HFFc6 (cell line): ENCODE results near the gene BCL2. TPM values are rescaled to one million over a fixed set of nuclear protein-coding genes. Genes with fewer than 3 reads are reported as not detected.
"Not testable (repeated sequence)": the region's sequence is repeated elsewhere in the genome, so short reads cannot be mapped to it uniquely, and the experiment has no call there.

Experiments used
- DNase-seq: peaks from one replicate; pipeline ENCODE4 v3.0.0-alpha.2; 2018
- H3K27ac Mint-ChIP-seq: 2 replicates; pipeline ENCODE4 v1.8.0; 2020; ENCODE audit warnings: mild to moderate bottlenecking, mixed read lengths
- H3K27me3 Mint-ChIP-seq: 2 replicates; pipeline ENCODE4 v1.8.0; 2021; ENCODE audit warnings: mild to moderate bottlenecking, moderate library complexity, mixed read lengths; ENCODE audit not compliant: insufficient read depth
- H3K36me3 Mint-ChIP-seq: 2 replicates; pipeline ENCODE4 v1.8.0; 2021; ENCODE audit warnings: low read depth, mixed read lengths
- H3K4me1 Mint-ChIP-seq: 2 replicates; pipeline ENCODE4 v1.8.0; 2020; ENCODE audit warnings: low read depth, mixed read lengths
- H3K4me3 Mint-ChIP-seq: 2 replicates; pipeline ENCODE4 v1.8.0; 2020; ENCODE audit warnings: mild to moderate bottlenecking, moderate library complexity, mixed read lengths
- H3K9me3 Mint-ChIP-seq: 2 replicates; pipeline ENCODE4 v1.8.0; 2020; ENCODE audit warnings: mild to moderate bottlenecking, mixed read lengths
- CTCF ChIP-seq: fragments of 200-600 bp; sonication (generic); IDR thresholded peaks from 2 replicates; pipeline ENCODE4 v1.5.0; 2021; ENCODE audit warnings: antibody characterized with exemption, mild to moderate bottlenecking
- total RNA-seq, 6 experiments: library from RNA; stranded (reverse); fragmentation: NEBNext Ultra II Directional; extraction: Animal tissue kit (Norgen Biotek cat#: 25700); gene quantifications; 2 replicates in 1 of 6; 3 replicates in 5 of 6; pipeline ENCODE4 v1.2.3, GENCODE V29; 2021

BCL2 gene
- total RNA-seq, 6 experiments from 2014 or later: 0.17 to 1.1 (median 0.95) TPM

- no peaks in the 10 kb centered on the region for H3K9me3 Mint-ChIP-seq
- no peak for DNase-seq
- H3K4me1 Mint-ChIP-seq: no peaks in the 10 kb centered on the region
- H3K27me3 Mint-ChIP-seq: no peaks in the 10 kb centered on the region; the same call in none of the 2 replicates
- H3K36me3 Mint-ChIP-seq: no peaks in the 10 kb centered on the region
- TF ChIP-seq CTCF: no peak
- H3K27ac Mint-ChIP-seq: no peak overlapping the region
- no peak overlapping the region for H3K4me3 Mint-ChIP-seq
Measured at GRCh38 chr18:63192885-63193349, 126.7 kb downstream of the BCL2 start.

- no peak for DNase-seq
- Mint-ChIP-seq H3K4me3 (no peak overlapping the region), H3K9me3 (no peaks in the 10 kb centered on the region), H3K27ac (no peak overlapping the region), H3K27me3 (no peaks in the 10 kb centered on the region; the same call in none of the 2 replicates), H3K36me3 (no peaks in the 10 kb centered on the region), H3K4me1 (no peaks in the 10 kb centered on the region)
- TF ChIP-seq CTCF: no peak
Measured at GRCh38 chr18:63192126-63192884, 127.3 kb downstream of the BCL2 start.

GRCh38 chr18:63191413-63191812 is 128.2 kb downstream of the BCL2 start:
- H3K27ac Mint-ChIP-seq: no peak overlapping the region
- no peaks in the 10 kb centered on the region for H3K4me1 Mint-ChIP-seq
- TF ChIP-seq CTCF: no peak
- H3K27me3 Mint-ChIP-seq: no peaks in the 10 kb centered on the region; the same call in none of the 2 replicates
- H3K36me3 Mint-ChIP-seq: no peaks in the 10 kb centered on the region
- no peak for DNase-seq
- no peak overlapping the region for H3K4me3 Mint-ChIP-seq
- H3K9me3 Mint-ChIP-seq: no peaks in the 10 kb centered on the region

- not testable (repeated sequence) for DNase-seq
Measured at GRCh38 chr18:63190838-63191237, 128.7 kb downstream of the BCL2 start.

GRCh38 chr18:63189817-63190216 is 129.8 kb downstream of the BCL2 start:
- H3K27ac Mint-ChIP-seq: no peak overlapping the region
- H3K36me3 Mint-ChIP-seq: no peaks in the 10 kb centered on the region
- H3K9me3 Mint-ChIP-seq: no peaks in the 10 kb centered on the region
- H3K27me3 Mint-ChIP-seq: no peaks in the 10 kb centered on the region; the same call in none of the 2 replicates
- no peak for TF ChIP-seq CTCF
- no peaks in the 10 kb centered on the region for H3K4me1 Mint-ChIP-seq
- no peak overlapping the region for H3K4me3 Mint-ChIP-seq
- no peak for DNase-seq

More at GRCh38 chr18:63190838-63191237, 128.7 kb downstream of the BCL2 start:
- H3K27ac Mint-ChIP-seq, H3K36me3 Mint-ChIP-seq, H3K4me3 Mint-ChIP-seq, H3K4me1 Mint-ChIP-seq, H3K27me3 Mint-ChIP-seq, H3K9me3 Mint-ChIP-seq: not testable (repeated sequence)

- no peak for DNase-seq
- no peaks in the 10 kb centered on the region for H3K4me1 Mint-ChIP-seq
- no peaks in the 10 kb centered on the region for H3K9me3 Mint-ChIP-seq
- H3K27ac Mint-ChIP-seq: no peak overlapping the region
- H3K36me3 Mint-ChIP-seq: no peaks in the 10 kb centered on the region
- H3K4me3 Mint-ChIP-seq: no peak overlapping the region
- H3K27me3 Mint-ChIP-seq: peaks cover 2% of the 10 kb centered on the region
- TF ChIP-seq CTCF: no peak
Measured at GRCh38 chr18:63189041-63189440, 130.5 kb downstream of the BCL2 start.
